GM19452 (cell line): ENCODE results near the gene CNTNAP5.

ENCODE experiments used
- ATAC-seq: cut with Tn5 transposase; IDR thresholded peaks from one replicate; pipeline ENCODE4 v1.9.1; 2021; ENCODE audit not compliant: unreplicated experiment

The CNTNAP5 gene

DNA sequence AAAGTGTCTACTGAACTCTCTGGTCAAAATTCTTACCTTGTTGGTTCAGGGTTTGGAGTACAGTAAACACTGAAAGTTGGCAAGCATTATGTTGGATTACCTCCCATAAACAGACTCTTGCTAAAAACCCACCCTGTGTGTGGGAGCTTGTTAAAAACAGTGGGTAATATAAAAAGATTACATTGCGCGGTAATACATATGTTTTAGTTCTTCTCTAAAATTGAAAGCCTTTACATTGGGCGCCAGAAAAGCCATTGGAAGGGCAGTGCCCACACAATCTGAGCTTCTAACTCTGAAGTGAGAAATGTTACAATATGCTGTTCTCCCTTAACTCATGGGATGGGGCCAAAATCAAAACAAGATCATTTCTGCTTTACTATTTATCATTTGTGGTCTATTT lies 510.7 kb downstream of the CNTNAP5 start:
- ATAC-seq: no peak

DNA sequence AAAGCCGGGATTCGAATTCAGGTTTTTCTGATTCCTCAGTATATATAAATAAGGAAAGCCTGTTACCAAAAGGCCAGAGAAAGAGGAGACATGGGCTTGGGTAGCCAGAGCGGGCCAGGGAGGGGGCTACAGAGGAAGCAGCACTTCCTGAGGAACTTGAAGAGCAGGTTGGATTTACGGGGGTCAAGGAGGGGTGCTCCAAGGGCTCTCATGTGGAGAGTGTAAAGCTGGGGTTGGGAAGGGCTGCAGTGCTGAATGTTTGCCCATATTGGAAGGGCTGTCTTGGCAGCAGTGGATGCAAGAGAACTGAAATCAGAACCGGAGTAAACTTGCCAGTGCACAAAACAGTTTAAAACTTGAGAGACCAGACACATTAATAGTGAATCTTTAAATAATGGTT lies 511.5 kb downstream of the CNTNAP5 start:
- no peak for ATAC-seq

DNA sequence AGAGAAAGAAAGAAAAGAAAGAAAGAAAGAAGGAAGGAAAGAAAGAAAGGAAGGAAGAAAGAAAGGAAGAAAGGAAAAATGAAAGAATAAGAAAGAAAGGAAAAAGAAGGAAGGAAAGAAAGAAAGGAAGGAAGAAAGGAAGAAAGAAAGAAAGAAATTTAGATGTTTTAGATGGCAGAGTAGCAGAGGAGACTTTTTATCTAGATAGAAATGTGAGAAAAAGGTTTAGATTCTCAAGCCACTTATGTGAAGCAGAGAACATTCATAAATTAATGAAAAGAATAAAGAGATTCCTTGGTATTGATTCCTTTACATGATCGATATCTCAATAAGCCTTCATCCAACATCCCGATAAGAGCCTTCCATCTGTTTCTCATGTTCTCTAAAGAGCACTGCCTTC lies 513.5 kb downstream of the CNTNAP5 start:
- no peak for ATAC-seq

DNA sequence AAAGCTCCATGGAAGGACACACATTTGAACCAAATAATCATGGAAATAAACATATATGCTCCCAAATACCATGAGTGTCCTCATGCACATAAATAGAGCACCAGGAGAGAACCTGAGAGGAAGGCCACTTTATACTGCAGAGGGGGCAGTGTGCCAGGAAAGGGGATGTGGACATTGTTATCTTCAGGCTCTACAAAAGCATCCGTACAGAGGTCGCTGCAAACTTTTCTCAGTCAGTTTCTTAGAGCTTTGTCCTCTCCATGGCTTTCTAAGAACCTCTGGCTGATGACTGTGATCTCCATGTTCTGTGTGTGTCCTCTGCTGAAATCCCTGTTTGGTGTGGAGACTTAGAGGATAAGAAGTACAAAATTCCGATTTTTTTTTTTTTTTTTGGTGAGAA lies 515.7 kb downstream of the CNTNAP5 start:
- ATAC-seq: no peak

DNA sequence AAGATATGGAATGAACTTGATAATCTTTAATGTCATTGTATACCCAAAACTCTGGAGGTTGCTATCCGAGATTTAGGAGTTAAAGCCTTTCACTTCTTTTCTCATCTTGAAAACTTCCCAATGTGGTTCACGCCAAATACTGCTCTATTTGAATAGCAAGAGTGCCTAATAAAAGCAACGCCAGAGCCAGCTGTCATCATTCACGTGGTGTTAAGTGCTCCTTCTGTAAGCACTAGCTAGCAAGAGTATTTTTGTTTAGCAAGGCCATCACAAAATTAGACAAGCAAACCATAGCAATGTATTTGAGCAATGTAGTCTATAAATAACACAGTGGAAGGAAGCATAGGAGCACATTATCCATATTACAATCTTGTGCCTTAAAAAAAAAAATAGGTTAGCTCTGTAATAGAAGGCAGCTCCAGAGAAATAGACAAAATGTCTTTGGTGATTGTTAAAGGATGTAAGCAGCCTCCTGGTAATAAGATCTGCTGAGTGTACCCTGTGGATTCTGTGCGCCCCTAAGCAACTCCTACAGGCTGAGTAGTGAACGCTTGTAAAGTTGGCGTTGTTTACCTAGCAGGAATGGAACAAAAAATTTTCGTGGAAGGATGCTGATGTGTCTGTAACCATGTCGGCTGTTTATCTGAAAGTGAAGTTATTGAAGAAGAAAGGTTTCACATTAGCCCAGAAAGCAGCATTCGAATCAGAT lies 518.0 kb downstream of the CNTNAP5 start:
- ATAC-seq: no peak

DNA sequence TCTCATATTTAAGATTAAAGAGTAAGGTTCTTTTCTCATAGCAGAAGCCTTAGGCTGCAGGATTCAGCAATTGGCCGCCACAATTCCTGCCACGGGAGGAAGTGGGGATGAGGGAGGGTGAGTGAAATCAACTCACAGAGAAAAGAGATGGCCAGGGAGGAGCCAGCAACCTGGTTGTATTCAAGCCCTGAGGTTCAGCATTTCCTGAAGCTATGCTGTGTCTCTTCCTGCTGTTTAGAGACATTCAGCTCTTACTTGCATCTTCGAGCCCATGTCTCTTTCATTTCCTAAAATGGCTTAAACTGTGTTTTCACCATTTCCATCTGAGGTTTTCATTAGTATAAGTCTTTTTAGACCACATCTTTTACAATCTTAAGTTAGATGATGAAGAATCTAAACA lies 522.6 kb downstream of the CNTNAP5 start:
- ATAC-seq: no peak

DNA sequence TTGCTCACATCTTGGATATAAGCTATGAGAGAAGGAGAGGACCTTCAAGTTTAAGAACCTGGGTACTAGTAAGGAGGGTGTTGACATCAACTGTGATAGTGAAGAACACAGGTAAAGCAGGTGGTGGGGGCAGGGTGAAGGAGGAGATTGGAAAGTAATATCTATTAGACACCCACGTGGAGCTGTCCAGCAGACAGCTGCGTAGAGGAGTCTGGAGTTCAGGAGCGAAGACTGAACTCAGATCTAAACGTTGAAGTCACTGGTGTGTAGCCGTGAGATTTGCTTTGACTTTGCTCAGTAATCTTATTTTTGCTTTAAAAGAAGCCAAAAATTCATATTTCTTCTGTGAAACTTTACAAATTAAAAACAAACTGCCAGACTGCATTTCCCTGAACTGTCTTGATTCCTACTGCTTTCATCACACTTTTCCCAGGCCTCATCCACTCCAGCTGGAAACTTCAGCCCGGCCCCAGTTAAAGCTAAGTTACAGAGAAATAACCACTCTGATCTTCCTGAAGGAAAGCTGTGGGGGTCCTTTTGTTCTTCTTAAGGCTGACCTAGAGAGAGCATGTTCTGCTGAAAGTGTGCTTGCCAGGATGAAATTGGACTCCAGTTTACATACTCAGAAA lies 533.3 kb downstream of the CNTNAP5 start:
- ATAC-seq: no peak

DNA sequence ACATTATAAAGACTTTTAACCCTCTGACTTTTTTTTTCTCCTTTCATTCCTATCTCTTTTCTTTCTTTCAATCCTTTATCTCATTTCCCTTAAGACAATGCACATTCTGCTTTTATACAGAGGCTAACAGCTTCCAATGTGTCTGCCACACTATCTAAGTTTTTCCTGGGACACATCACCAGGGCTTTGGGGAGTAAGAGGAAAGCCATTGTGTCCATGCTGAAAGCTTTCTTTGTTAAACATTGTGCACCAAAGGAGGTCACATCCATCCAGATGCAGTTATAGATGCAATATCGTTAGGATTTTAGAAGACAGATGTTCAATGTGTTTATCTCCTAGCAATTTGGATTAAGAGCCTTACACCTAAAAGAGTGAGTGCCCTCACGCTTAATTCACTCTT lies 534.1 kb downstream of the CNTNAP5 start:
- no peak for ATAC-seq

DNA sequence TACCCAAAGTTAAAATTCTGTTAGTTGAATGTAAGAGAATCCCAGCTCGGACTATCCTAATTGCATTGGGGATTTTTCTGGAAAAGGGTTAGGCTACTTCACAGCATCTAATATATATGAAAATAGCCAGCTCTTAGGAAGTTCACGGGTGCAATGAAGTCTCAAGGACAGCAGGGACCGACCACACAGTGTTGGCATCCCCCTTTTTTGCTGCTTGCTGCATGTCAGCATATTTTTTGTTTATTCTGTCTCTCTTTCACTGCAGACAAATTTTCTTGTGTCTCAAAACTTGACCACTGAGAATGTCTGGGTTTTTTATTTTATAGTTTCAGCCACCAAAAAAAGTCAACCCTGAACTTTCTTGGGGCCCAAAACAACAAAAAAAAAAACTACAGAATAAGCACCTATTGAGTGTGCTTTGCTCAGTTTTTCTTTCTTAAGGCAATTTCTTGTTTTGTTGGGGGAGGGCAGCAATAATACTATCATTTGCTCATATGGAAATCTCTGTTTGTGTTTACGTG lies 535.6 kb downstream of the CNTNAP5 start:
- ATAC-seq: no peak

DNA sequence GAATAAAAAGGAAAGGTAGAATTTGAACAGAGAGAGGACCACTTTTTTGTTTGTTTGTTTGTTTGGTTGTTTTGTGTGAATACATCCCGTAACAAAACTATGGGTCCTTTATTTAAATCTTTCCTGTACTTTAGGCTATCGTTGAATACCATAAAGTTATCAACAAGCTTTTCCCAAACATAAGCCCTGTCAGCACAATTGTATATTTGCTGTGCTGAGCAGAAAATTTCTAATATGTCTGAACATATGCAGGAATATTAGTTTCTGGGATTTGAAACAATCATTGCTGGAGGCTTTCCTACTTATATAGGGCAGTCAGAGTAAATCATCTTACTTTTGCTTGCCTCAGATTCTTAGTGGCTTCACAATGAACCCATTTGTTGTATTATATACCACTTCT lies 536.4 kb downstream of the CNTNAP5 start:
- ATAC-seq: no peak

DNA sequence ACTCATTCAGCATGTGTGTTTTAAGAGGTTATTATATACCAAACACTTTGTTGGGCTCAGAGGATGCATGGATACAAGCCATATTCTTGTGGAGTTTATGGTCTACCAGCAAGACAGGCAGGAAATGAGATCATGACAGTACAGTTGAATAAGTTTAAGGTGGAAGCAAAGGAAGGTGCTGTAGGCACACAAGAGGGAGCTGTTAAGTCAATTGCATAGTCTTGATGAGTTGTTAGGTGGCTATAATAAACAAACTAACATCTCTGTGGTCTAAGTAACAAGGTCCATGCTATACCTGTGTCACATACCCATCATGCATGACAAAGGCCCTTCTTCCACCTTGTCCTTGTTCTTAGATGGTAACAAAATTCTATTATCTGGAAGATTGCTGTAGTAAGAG lies 538.3 kb downstream of the CNTNAP5 start:
- ATAC-seq: no peak

DNA sequence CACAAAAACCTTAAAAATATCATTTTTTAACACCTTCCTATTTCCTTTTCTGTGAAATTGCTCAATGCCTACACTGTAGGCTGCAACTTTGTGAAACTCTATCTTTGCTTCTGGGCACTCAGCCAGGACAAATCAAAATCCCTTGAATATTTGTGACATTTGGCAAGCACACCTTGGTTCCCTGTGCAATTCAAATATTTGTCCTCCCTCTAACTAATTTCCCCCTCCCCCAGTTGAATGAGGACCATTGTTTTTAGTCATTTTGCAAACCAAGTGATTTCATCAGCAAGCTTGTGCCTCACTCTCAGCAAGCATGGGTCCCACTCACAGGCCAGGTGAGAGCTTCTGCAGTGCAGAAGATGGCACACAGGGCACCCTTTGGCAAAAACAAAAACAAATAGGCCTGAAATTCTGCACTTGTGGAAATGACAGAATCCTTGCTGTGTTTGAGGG lies 541.5 kb downstream of the CNTNAP5 start:
- ATAC-seq: no peak

DNA sequence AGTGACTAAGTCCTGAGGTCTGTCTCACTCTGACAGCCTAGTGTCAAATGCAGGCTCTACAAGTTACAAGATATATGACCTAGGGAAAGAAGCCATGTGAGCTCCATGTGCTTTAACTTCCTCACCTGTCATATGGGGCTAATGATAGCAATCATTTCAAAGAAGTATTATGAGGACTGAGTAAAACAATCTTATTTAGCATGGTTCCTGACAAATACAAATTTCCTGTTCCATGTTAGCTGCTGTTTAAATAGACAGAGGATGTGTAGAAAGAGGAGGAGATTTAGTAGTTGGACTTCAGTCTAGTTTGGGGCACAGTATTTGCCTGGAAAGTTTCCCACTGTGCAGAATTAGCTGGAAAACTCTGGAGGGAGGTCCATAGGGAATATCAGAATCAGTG lies 545.8 kb downstream of the CNTNAP5 start:
- ATAC-seq: no peak

DNA sequence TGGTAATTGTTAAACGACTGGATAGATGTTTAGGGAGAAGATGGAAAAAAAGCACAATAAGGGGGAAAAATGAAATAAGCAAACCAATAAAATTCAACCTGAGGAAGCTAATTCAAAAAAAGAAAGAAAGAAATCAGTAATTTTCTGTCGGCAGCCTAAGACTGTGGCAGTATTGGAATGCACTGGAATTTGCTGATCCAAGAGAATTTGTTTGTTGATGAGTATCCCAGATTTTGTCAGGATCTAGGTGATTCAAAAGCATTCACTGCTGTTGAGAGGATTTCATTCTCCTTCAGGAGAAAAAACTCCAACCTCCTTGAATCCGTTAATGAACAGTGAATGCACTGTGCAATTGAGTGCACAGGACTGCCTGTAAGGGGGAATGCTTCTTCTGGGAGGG lies 546.7 kb downstream of the CNTNAP5 start:
- no peak for ATAC-seq

DNA sequence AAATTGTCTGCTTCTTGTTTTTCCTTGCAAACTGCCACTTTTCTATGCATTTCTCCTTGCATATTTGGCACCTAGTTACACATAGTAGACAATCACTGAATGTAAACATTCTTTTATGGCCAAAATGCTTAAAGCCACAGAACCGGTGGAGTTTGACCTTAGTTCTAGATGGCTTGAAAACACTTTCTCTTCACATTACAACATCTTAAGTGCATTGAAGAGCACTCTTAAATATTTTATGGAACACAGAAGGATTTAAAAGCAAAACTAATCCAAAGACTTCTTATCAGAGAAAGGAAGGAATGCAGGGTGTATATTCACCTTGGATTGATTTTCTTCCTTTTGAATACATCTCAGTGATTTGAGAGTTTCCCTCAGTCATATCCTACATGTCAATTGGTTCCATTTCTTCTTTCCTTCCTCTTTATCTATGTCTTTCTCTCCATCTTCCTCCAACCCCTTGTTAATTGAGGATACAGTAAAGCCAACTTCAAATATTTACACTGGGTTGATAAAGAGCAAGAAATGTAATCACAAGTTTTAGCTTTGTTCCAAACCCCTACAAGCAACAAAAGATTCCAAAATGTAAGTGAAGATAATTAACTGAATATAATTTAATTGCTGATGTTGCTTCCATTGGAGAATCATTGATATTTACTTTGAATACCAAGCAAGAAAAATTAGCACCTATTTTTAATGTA lies 548.0 kb downstream of the CNTNAP5 start:
- no peak for ATAC-seq

DNA sequence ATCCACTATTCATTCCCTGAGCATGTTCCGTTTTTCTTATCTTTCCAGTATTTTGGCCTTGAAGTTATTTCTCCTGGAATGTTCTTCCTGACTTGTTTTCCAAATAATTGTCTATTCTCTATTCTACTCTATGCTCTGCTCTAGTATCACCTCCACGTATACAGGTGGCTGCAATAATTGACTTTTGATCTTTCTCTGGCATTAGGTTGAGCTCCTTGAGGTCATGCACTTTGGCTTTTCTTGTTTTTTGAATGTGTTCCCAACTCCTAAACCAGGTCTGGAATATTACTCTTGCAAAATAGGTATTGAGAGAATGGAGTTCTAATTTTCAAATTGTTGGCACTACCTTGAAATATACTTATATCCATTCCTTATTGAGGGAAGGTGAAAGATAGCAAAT lies 550.4 kb downstream of the CNTNAP5 start:
- ATAC-seq: no peak

DNA sequence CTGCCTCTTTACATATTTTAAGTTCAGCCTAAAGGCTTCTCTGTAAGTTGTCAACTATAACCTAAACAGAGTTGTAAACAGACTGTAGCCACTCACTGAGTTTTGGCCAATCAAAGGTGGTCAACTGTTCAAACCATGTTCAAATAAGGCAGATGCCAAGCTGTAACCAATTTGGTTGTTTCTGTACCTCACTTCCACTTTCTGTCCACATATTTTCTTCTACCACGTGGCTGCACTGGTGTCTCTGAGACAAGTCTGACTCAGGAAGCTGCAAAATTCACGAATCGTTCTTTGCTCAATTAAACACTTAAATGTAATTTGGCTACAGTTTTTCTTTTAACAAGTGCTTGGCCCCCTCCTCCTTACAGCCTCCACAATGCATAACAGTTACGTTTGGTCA lies 555.2 kb downstream of the CNTNAP5 start:
- ATAC-seq: no peak

DNA sequence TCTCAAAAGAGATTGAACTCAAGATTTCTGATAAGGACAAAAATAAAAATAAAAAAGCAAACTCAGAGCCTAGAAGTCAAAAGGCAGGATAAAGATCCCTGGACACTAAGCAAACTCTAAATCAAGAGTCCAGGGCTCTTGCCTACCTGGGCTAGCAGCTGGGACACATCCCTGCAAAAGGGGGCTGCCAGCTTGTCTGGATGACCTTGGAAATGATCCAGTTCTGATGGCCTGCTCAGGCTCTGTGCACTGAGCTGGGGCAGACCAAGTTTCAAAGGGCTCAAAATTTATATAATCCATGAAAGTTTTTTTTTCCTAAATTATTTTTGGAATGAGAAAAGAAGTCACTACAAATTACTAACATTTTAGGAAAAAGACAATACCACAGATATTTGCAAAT lies 557.3 kb downstream of the CNTNAP5 start:
- ATAC-seq: no peak

DNA sequence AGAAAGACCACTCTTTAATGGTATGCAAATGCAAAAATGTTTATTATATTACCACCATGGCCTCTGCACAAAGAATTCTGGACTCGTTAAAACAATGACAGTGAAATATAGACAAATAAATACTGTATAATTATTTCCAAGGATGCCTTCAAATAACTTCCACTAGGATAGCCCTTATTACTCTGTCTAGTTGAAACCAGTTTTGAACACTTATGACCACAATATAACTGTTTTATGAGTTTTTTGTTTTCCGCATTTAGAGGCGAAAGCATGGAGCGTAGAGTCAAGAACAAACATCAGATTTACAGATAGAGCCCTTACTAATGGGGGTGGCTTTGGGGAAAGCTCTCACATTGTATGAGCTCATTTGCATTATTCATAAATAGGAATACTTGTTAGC lies 559.5 kb downstream of the CNTNAP5 start:
- no peak for ATAC-seq

DNA sequence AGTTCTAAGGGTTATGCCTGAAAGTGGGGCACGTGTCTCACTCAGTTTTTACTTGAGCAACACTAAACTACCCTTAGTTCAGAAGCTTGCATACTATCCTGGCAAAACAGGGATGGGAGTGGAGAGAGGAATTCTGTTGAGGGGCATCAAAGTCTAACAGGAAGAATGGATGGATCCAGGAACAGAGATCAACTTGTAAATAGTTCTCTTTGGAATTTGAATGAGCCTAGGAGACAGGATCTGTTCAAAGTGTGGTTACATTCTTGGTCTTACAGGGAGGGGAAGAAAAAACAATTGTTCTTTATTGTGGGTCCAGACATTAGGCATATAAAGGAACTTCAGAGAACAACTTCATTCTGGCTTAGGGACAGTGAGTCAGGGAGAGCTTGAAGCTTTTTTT lies 560.2 kb downstream of the CNTNAP5 start:
- no peak for ATAC-seq

DNA sequence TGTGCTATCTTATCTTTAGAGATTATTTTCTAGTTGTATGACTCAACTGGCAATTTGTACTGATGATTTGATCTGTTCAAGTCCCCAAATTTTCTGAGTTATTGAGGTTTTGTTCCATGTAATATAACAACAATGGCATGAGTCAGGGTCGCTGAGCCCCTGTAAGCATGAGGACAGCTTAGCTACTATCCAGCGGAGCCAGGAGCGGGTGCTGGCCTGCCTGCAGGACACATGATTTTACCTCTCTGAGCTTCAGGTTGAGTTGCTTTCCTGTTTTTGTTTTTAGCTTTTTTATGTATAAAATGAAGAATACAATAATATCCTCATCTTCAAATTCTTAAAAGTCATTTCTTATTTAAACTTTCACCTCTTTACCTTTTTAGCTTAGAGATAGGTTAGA lies 561.1 kb downstream of the CNTNAP5 start:
- no peak for ATAC-seq

DNA sequence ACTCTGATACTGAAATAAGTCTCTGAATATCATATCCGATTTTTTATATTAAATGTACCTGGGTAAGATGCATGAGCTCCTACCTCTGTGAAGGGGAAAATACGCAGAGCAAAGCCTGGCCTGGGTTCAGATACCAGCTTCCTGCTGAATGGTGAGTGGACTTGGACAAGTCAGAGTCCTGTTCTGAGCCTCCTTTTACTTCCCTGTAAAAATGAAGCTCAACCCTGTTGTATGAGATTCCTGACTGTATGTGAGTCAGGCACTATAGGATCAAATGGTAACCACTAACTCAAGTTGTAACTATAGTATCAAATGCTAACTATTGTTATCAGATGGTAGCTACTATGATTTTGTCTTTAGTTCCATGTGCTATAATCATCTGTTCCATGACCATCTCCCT lies 561.7 kb downstream of the CNTNAP5 start:
- ATAC-seq: no peak
